Panc1 (cell line): ENCODE data around the gene KCTD5.

Experiments
- SIN3A ChIP-seq: IDR thresholded peaks from 2 replicates; pipeline ENCODE4 v1.6.1; 2012; ENCODE audit warnings: low read depth, mild to moderate bottlenecking, low read length, moderate library complexity, borderline replicate concordance; ENCODE audit not compliant: insufficient read depth
- TF ChIP-seq, protein P1 (sequence below): fragments of 450-650 bp; IDR thresholded peaks from 2 replicates; pipeline ENCODE4 v1.5.1; 2017; ENCODE audit warnings: mild to moderate bottlenecking

DNA sequence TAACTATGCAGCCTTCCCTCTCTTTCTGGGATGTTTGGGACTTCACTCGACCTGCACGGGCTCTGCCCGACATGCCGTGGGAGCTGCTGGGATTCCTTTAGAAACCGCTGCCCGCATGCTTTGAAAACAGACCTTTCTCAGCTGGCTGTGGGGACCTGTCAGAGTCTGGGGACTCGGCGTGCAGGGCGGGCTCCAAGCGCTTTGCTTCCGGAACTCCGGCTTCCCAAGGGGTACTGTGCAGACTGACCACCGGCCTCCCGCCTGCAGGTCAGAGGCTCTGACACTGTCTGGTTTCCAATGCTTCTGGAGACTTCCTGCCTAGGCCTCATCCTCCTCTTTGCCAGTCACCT is 25.9 kb downstream of the KCTD5 start:
- TF ChIP-seq, protein P1, sequence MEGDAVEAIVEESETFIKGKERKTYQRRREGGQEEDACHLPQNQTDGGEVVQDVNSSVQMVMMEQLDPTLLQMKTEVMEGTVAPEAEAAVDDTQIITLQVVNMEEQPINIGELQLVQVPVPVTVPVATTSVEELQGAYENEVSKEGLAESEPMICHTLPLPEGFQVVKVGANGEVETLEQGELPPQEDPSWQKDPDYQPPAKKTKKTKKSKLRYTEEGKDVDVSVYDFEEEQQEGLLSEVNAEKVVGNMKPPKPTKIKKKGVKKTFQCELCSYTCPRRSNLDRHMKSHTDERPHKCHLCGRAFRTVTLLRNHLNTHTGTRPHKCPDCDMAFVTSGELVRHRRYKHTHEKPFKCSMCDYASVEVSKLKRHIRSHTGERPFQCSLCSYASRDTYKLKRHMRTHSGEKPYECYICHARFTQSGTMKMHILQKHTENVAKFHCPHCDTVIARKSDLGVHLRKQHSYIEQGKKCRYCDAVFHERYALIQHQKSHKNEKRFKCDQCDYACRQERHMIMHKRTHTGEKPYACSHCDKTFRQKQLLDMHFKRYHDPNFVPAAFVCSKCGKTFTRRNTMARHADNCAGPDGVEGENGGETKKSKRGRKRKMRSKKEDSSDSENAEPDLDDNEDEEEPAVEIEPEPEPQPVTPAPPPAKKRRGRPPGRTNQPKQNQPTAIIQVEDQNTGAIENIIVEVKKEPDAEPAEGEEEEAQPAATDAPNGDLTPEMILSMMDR, result no peak
- no peak for TF ChIP-seq SIN3A
